Hepatocyte (in vitro differentiated cells): ENCODE data around the gene ETV3.

Experiments
- EZH2 ChIP-seq: fragments of 200-600 bp; sonication (generic); IDR thresholded peaks from 2 replicates; pipeline ENCODE4 v1.6.1; 2016; ENCODE audit warnings: antibody characterized with exemption, mild to moderate bottlenecking, borderline replicate concordance
- EZH2phosphoT487 ChIP-seq: fragments of 200-600 bp; sonication (generic); IDR thresholded peaks from one replicate; pipeline ENCODE4 v1.6.1; 2018; ENCODE audit warnings: antibody characterized with exemption, mild to moderate bottlenecking, low read depth, moderate library complexity; ENCODE audit not compliant: unreplicated experiment, severe bottlenecking
- TF ChIP-seq, protein P1 (sequence below): fragments of 200-600 bp; sonication (generic); IDR thresholded peaks from 2 replicates; pipeline ENCODE4 v1.5.1; 2016; ENCODE audit warnings: antibody characterized with exemption, mild to moderate bottlenecking; ENCODE audit not compliant: poor library complexity

DNA sequence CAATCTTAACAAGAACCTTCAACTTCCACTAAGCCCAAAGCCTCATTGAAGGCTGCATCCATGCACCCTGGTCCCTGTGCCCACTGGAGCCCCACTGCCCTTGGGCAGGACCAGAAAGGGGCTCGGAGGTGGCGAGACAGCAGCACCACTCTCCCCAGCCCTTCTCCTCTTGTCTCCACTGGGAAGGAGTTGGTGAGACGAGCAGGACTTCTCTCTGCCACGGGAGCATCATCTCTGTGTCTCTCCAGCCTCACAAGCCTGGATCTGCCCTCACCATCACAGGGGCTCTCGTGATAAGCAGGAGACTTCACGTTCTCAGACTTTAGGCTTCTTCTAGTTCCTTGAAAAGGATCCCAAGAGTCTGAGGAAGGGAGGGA, 31.4 kb downstream of the ETV3 start:
- TF ChIP-seq, protein P1, sequence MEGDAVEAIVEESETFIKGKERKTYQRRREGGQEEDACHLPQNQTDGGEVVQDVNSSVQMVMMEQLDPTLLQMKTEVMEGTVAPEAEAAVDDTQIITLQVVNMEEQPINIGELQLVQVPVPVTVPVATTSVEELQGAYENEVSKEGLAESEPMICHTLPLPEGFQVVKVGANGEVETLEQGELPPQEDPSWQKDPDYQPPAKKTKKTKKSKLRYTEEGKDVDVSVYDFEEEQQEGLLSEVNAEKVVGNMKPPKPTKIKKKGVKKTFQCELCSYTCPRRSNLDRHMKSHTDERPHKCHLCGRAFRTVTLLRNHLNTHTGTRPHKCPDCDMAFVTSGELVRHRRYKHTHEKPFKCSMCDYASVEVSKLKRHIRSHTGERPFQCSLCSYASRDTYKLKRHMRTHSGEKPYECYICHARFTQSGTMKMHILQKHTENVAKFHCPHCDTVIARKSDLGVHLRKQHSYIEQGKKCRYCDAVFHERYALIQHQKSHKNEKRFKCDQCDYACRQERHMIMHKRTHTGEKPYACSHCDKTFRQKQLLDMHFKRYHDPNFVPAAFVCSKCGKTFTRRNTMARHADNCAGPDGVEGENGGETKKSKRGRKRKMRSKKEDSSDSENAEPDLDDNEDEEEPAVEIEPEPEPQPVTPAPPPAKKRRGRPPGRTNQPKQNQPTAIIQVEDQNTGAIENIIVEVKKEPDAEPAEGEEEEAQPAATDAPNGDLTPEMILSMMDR: no peak
- TF ChIP-seq EZH2 (no peak), EZH2phosphoT487 (no peak)
